NCI-H146 treated with DMSO at 0.1 percent for 48 hours (cell line): Measurements from ENCODE around the gene HHIPL1.

ENCODE experiments used
- DNase-seq: peaks from one replicate; lab custom pipeline; 2025; ENCODE audit not compliant: unreplicated experiment; lab: John Stamatoyannopoulos, UW

HHIPL1 gene

GRCh38 chr14:99644723-99645544, at the start of gene HHIPL1:
HHIPL1 (plus strand) TSS chr14:99645129; CDS start chr14:99645208, 79 bp downstream.
- no peak for DNase-seq

DNA sequence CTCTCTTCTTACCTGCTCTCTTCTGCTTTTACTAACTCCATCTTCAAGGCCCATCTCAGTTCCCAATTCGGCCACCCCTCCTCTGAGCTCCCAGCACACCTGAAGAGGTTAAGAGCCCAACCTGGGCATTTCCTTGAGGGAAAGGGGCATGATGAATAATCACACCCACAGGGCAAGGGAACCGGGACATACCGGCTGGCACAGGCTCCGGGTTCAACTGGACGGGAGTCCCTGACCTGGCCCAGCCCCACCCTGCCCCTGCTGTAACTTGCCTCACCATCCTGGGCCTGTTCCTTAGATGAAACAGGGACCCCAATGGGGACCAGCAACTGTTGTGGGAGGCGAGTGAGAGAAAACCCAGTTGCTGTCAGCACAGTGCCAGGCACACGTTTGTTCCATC, 49.4 kb upstream of the HHIPL1 start:
- no peak for DNase-seq

DNA sequence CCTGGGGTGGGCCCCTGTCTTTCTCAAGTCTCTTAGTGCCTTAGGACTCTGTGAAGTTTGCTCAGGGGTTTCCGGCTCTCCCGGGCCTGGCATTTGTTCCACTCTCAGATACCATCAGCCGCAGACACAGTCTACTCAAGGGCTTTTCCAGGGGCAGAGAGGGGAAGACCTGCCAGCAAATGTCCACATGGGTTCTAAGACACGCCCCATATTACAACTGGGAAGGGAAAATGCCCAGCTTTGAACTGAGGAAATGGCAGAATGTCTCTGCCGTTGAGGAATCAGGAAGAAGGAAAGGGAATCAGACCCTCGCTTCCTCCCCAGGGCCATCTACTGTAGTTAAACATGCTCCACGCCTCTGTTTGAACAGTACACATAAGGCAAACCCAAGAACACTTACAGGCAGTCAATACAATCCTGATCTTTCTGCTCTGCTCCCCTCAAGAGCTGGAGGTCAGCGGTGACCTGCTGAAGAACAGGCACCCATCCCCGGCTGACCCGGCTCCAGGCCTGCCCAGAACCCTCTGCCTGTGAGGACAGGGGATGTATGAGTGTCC, 48.8 kb upstream of the HHIPL1 start:
- DNase-seq: no peak

DNA sequence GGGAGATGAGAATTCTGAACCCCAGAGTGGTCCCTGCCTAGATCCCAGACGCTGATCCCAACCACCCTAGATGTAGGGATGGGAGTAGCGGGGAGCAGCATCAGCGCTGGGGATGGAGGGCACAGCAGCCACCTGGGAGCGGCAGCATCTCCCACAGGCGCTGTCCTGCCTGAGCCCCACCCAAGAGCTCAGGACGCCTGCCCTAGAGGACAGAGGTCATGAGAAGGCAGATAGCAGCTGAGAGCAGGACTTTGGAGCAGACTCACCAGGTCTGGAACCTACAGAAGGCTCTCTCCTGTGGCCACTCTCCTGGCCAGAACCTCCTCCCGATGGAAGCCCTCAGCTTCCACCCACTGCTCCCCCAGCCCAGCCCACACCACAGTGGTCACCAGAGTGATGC, 48.2 kb upstream of the HHIPL1 start:
- DNase-seq: no peak

GRCh38 chr14:99597911-99598600, 46.9 kb upstream of the HHIPL1 start:
- no peak for DNase-seq

DNA sequence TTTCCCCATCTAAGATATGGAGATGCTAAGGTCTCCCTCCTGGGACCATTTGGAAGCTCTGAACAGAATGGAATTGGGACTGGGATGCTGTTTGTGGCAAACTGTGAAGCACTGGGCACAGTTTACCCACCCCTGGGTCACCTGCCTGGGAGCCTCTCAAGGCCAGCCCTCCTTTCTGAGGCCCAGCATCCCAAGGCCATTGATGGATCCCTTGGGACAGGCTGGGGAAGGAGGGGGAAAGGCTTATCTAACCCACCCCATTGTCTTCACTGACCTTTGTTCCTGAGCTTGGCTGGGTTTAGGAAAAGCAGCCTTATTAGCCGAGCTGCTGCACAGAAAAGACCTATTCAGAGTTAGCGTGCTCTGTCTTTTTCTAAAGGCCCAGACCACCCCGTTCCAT, 46.2 kb upstream of the HHIPL1 start:
- no peak for DNase-seq

DNA sequence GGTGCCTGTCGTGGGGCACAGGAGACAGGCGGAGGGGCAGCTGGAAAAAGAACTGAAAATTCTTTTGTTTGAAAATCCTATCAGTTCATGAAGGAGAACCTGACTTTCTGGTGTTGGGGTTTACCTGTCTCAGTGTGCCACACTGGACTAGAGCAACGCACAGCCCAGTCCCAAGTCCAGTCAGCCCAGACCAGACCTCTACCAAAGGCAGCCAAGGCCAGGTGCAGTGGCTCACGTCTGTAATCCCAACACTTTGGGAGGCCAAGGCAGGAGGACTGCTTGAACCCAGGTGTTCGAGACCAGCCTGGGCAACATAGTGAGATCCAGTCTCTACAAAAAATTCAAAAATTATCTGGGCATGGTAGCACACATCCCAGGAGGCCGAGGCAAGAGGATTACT, 45.5 kb upstream of the HHIPL1 start:
- DNase-seq: no peak

- no peak for DNase-seq
Measured at GRCh38 chr14:99600232-99600888, 44.6 kb upstream of the HHIPL1 start.

DNA sequence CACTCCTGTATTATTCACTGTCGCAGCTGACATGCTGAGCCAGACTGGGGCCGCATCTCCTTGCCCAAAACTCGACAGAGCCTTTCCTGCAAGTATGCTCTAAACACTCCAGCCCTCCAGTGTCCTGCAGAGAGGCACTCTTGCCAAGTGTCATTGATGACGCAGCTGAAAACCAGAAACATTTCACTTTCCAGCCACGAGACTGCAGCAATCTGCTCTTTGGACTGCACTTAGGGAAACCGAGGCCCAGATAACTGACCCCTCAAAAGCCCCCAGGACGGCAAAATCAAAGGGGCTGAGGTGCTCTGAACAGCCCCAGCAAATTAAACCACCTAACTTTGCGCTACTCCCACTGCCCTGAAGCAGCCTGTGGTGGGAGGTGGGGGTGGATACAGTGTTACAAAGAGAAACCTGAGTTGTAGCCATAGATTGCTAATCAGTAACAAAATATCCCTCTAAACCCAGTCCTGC, 43.5 kb upstream of the HHIPL1 start:
- DNase-seq: no peak

DNA sequence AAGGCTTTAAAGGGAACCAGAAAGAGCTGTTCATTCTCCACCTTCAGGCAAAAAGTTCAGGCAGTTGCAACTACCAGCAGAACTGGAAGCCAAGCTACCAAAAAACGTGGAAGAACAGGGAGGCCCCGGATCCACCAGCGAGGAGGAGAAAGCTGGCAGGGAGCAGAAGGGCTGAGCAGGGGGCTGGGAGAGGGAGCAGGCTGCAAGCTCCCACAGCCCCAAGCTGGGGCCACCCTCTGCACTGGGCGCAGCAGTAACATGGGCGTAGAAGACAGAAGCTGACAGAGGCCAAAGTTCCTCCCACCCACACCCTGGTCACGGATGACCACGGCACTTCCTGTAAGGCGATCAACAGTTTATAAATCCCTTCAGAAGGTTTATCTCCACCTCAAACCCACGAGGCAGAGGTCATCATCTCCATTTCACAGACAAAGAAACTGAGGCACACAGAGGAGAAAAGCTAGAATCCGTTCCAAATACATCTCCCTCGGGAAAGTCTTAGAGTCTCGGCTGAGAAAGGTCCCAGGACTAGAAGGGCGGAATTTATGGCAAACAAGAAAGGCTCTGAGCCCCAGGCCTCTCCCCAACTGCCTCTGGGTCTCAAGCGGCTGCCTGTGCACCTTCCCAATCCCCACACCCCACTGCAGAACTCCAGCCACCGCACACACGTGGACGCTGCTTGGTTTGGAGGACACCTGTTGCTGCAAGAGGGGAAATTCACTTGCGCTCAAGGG, 42.7 kb upstream of the HHIPL1 start:
- DNase-seq: no peak

DNA sequence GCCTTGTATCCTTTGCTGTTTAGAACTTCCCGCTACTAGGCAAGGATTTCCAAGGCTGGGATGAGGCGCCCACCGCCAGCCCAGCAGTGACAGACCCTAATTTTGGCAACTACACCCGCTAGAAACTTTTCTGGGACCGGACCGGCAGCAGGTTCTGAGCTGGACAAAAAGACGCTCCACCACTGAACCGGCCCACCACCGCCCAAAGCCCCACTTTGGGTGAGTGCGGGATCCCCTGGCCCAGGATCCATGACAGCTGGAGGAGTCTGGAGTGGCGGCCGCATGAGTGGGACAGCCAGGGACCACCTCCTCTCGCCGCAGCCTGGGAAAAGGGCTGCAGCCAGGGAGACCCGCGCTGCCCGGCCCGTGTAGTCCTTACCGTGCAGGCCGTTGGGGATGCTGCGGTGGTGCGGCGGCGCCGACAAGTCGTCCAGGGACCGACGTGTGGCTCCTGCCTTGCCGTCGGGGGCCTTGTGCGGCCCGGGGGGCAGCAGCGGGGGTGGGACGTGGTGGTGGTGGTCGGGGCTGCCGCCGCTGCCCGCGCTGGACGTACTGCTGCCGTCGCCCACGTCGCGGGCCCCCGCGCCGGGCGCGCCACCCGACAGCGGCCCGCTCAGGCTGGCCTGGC, 42.0 kb upstream of the HHIPL1 start:
- DNase-seq: no peak

- no peak for DNase-seq
Measured at GRCh38 chr14:99603471-99604277, 41.3 kb upstream of the HHIPL1 start, which contains the start of gene CCDC85C. CCDC85C (minus strand) TSS chr14:99604207; CDS start chr14:99603959, 248 bp downstream.

DNA sequence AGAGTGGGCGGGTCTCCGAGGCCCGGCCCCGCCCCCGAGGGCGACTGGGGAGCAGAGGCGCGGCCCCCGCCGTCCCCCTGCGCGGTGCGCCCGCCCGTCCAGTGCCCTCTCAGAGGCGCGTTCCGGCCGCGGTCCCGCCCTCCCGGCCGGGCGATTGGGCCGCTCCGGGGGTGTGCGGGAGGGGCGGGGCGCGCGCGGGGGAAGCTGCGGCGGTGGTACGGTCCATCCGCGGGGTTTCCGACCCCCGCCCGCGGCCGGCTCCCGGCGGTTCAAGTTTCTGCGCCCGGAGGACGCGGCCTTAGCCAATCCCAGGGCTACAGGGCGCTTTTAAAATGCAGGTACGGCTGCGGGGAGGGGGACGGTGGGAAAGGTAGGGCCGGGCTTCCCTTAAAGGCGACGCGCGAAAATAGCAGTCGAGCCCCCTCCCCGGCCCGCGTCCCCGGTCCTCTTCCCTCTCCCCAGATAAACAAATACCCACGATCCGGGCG, 40.6 kb upstream of the HHIPL1 start:
- DNase-seq: peak; percentile 81

DNA sequence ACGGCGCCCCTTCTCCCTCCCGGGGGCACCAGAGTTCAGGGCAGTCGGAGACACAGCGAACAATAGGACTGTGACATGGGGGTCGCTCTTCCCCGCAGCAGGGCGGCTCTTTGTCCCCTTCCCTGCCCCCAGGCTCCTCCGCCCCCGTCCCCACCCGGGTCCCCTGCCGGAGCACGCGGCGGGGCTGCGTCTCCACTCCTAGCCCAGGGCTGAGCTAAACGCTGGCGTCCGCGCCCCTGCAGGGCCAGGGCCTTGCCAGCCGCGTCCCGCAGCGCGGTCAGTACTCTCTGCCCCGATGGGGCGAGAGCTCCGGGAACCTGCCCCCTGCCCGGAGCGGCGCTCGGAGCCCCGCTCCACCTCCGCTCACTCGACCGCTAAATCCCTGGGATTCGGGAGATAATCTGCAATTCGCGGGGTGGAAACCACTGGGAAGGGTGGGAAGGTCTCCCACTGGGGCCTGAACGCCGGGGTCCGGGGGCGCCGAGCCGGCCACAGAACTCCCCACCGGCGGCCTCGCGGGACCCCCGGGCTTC, 40.1 kb upstream of the HHIPL1 start:
- no peak for DNase-seq

DNA sequence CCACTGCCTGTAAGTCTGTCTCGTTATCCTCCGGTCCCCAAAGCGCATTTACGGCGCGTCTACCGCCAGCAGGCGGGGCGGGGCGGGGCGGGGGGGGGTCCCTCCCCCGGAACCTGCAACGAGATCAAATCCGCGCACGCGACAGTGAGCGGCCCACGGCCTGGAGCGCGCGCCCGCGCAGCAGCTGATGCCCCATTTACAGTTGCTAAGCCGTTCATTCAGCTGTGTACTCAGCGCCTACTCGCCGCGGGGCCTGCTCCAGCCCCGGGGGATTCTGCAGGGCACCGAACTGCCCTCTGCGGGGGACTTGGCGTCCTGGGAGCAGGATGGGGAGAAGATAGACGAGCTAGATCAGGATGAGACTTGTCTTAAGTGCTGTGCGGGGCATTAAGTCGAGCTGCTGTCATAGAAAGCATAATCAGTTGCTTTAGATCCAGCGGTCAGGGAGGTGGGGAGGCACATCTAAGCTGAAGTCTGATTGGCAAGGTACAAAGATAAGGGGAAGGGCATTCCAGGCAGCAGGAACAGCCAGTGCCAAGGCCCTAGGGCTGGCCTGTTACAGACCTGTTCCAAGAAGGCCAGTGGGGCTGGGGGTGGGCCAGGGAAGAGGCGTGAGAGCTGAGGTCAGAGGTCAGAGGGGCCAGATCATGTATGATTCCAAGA, 39.5 kb upstream of the HHIPL1 start:
- peak; percentile 54 for DNase-seq

GRCh38 chr14:99606359-99606758, 38.6 kb upstream of the HHIPL1 start:
- DNase-seq: no peak

GRCh38 chr14:99608591-99608990, 36.3 kb upstream of the HHIPL1 start:
- DNase-seq: no peak
